Activated naive CD4-positive, alpha-beta T cell treated with anti-CD3 and anti-CD28 coated beads, Interleukin-2, amount 10 ng/mL, durations not matched to agents 7 days and 5 days (primary cell): ENCODE data around the gene FAM174B.

Experiments used
- CTCF ChIA-PET: fragments of 350-600 bp; sonication (Branson Sonifier 250); formaldehyde crosslinking; loops from one replicate; lab custom pipeline; 2021; ENCODE audit warnings: antibody characterized with exemption; lab: Charles Lee
- DNase-seq: peaks from one replicate; pipeline ENCODE4 v3.0.0-alpha.2; 2020
- H3K27ac Mint-ChIP-seq: one replicate; pipeline ENCODE4 v1.8.0; 2021; ENCODE audit warnings: mild to moderate bottlenecking, moderate library complexity, mixed read lengths
- H3K27me3 Mint-ChIP-seq: one replicate; pipeline ENCODE4 v1.8.0; 2021; ENCODE audit warnings: mild to moderate bottlenecking, mixed read lengths
- H3K36me3 Mint-ChIP-seq: one replicate; pipeline ENCODE4 v1.8.0; 2021; ENCODE audit warnings: mixed read lengths
- H3K4me1 Mint-ChIP-seq: one replicate; pipeline ENCODE4 v1.8.0; 2021; ENCODE audit warnings: mixed read lengths
- H3K4me3 Mint-ChIP-seq: one replicate; pipeline ENCODE4 v1.8.0; 2021; ENCODE audit warnings: mild to moderate bottlenecking, moderate library complexity, mixed read lengths
- H3K9me3 Mint-ChIP-seq: one replicate; pipeline ENCODE4 v1.8.0; 2021; ENCODE audit warnings: mixed read lengths

FAM174B gene

GRCh38 chr15:92656089-92656488, 514 bp upstream of the FAM174B start:
- Mint-ChIP-seq H3K27me3 (peaks cover 69% of the 10 kb centered on the region), H3K9me3 (no peaks in the 10 kb centered on the region), H3K4me1 (peaks cover 12% of the 10 kb centered on the region), H3K4me3 (peak overlapping the region; percentile 59), H3K36me3 (no peaks in the 10 kb centered on the region), H3K27ac (peak overlapping the region; percentile 42)
- DNase-seq = no peak
- CTCF ChIA-PET = no interaction called here

DNA sequence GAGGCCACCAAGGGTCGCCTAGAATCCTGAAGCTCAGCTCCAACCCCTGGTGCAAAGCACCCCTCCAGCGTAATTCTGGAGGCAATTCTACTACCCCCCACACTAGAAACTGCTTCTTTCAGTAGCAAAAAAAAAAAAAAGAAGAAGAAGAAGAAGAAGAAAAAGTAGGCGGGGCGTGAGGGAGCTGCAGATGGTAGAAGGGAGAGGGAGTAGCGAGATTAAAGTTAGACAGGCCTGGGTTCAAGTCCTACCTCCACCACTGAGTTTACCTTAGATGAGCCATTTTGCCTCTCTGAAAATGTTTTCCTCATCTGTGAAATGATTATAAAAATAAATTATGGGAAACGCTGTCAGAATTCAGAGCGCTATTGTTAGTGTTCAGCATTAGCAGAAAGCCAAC, 913 bp downstream of the FAM174B start:
- no peak overlapping the region for H3K27ac Mint-ChIP-seq
- no peak for DNase-seq
- H3K27me3 Mint-ChIP-seq = peaks cover 55% of the 10 kb centered on the region
- no peaks in the 10 kb centered on the region for H3K36me3 Mint-ChIP-seq
- peak overlapping the region; percentile 55 for H3K4me3 Mint-ChIP-seq
- no peaks in the 10 kb centered on the region for H3K9me3 Mint-ChIP-seq
- CTCF ChIA-PET = no interaction called here
- H3K4me1 Mint-ChIP-seq = peaks cover 12% of the 10 kb centered on the region

DNA sequence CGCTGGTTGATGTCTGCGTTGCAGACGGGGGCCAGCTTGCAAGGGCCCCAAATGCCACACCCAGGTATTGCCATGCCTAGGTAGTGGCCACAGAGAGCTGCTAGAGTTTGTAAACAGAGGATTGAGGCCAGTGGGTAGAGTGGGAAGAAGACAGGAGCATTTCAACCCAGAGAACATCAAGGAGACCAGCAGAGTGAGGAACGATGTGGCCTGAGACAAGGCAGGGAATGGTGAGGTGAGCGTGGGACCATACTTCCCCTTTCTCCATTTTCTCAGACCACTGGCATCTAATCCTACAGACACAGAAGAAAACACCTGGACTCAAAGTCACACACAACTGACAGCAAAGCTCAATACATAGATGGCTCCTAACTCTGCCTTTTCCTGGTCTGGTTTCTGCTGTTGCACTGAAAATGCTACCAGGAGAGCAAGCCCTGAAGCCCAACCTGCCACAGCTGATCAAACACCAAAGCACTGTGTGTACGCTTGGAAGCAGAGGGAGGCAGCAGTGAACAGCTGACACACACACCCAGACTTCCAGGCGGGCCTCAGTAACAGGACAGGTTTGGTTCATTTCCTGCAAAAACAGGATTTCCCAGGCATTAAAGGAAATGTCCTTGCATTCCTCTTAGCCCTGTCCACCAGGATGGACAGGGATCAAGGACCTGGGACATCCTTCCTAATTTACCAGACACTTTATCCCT, 1.6 kb downstream of the FAM174B start:
- H3K4me3 Mint-ChIP-seq = peak overlapping the region; percentile 55

GRCh38 chr15:92653366-92653765, 2.2 kb downstream of the FAM174B start:
- H3K4me3 Mint-ChIP-seq = no peak overlapping the region

More for the DNA sequence above, 1.6 kb downstream of the FAM174B start:
- Mint-ChIP-seq H3K4me1 (peaks cover 12% of the 10 kb centered on the region), H3K27me3 (peaks cover 52% of the 10 kb centered on the region), H3K36me3 (no peaks in the 10 kb centered on the region), H3K9me3 (no peaks in the 10 kb centered on the region), H3K27ac (no peak overlapping the region)
- CTCF ChIA-PET = no interaction called here
- no peak for DNase-seq

DNA sequence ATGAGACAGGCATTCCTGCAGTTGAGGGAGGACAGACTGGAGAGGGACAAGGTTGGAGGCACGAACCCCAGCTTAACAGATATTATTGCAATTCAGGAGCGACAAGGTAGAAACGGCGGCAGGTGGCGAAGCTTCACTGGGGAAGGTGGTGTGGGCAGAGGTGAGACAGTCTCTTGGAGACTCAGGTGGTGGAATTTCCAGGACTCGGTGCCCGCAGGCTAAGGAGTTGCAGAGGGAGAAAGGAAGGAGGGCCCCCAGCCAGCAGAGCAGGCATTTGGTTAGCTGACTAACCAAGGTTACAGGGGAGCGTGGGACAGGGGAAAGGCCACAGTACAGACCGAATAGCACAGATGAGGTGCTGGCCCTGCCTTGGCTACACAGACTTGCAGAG, 3.0 kb downstream of the FAM174B start:
- no peaks in the 10 kb centered on the region for H3K36me3 Mint-ChIP-seq
- no peak overlapping the region for H3K4me3 Mint-ChIP-seq
- H3K9me3 Mint-ChIP-seq = no peaks in the 10 kb centered on the region
- peaks cover 12% of the 10 kb centered on the region for H3K4me1 Mint-ChIP-seq
- CTCF ChIA-PET = no interaction called here
- H3K27me3 Mint-ChIP-seq = peaks cover 45% of the 10 kb centered on the region
- no peak for DNase-seq
- no peak overlapping the region for H3K27ac Mint-ChIP-seq

More at GRCh38 chr15:92653366-92653765, 2.2 kb downstream of the FAM174B start:
- Mint-ChIP-seq H3K27me3 (peaks cover 52% of the 10 kb centered on the region), H3K4me1 (peaks cover 12% of the 10 kb centered on the region), H3K36me3 (no peaks in the 10 kb centered on the region), H3K9me3 (no peaks in the 10 kb centered on the region), H3K27ac (no peak overlapping the region)
- DNase-seq = no peak
- CTCF ChIA-PET = no interaction called here

GRCh38 chr15:92651877-92652575, 3.5 kb downstream of the FAM174B start:
- Mint-ChIP-seq H3K27ac (no peak overlapping the region), H3K27me3 (peaks cover 42% of the 10 kb centered on the region)
- CTCF ChIA-PET = no interaction called here

DNA sequence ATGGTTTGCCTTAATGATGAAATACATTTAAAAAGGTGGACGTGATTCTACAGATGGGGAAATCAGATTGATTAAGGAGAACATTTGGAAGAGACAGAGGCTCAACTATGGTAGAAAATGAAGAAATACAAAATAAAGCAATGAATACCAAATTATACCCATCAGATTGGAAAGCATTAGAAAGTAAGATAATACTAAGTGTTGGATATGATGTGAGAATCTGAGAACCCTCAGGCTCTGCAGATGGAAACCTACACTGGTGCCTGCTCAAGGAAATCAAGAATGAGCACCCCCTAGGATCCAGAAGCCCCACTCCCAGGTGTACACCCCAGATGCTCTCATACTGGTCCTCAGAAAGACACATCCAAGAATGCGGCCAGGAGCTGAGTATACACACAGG, 4.6 kb downstream of the FAM174B start:
- CTCF ChIA-PET = no interaction called here
- Mint-ChIP-seq H3K27ac (no peak overlapping the region), H3K4me3 (no peak overlapping the region), H3K4me1 (peaks cover 6% of the 10 kb centered on the region), H3K27me3 (peaks cover 31% of the 10 kb centered on the region), H3K9me3 (no peaks in the 10 kb centered on the region), H3K36me3 (no peaks in the 10 kb centered on the region)
- DNase-seq = no peak

More at GRCh38 chr15:92651877-92652575, 3.5 kb downstream of the FAM174B start:
- Mint-ChIP-seq H3K4me3 (no peak overlapping the region), H3K9me3 (no peaks in the 10 kb centered on the region), H3K36me3 (no peaks in the 10 kb centered on the region), H3K4me1 (peaks cover 12% of the 10 kb centered on the region)
- no peak for DNase-seq

DNA sequence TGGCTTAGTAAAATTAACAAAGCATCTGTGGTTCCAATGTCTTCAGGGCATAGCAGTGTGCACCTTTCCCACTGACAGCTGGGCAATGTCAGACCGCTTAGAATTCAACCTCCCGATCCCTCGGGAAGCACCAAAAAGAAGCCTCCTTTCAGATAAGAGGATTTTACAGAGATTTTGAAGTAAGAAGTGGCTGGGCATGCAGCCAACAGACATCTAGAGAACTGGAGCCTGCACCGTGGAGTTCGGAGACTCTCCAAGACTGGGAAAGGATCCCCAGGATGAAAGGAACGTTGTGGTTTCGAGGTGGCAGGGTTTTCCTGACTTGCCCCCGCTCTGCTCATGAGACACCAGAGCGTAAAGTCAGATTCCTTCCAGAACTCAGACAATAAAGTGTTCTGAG, 5.3 kb downstream of the FAM174B start:
- Mint-ChIP-seq H3K27ac (no peak overlapping the region), H3K4me1 (peaks cover 4% of the 10 kb centered on the region), H3K4me3 (no peak overlapping the region), H3K36me3 (no peaks in the 10 kb centered on the region), H3K9me3 (no peaks in the 10 kb centered on the region), H3K27me3 (peaks cover 25% of the 10 kb centered on the region)
- CTCF ChIA-PET = no interaction called here
- no peak for DNase-seq

GRCh38 chr15:92648190-92648875, 7.2 kb downstream of the FAM174B start:
- H3K4me1 Mint-ChIP-seq = no peaks in the 10 kb centered on the region
- no peak overlapping the region for H3K4me3 Mint-ChIP-seq
- CTCF ChIA-PET = no interaction called here
- H3K27ac Mint-ChIP-seq = no peak overlapping the region
- H3K36me3 Mint-ChIP-seq = no peaks in the 10 kb centered on the region
- no peak for DNase-seq
- H3K27me3 Mint-ChIP-seq = peaks cover 15% of the 10 kb centered on the region
- no peaks in the 10 kb centered on the region for H3K9me3 Mint-ChIP-seq

- no peaks in the 10 kb centered on the region for H3K4me1 Mint-ChIP-seq
- no peaks in the 10 kb centered on the region for H3K9me3 Mint-ChIP-seq
- no peak overlapping the region for H3K4me3 Mint-ChIP-seq
- H3K36me3 Mint-ChIP-seq = no peaks in the 10 kb centered on the region
- CTCF ChIA-PET = no interaction called here
- DNase-seq = no peak
- H3K27me3 Mint-ChIP-seq = peaks cover 14% of the 10 kb centered on the region
- no peak overlapping the region for H3K27ac Mint-ChIP-seq
Measured at GRCh38 chr15:92647467-92648163, 8.0 kb downstream of the FAM174B start.

DNA sequence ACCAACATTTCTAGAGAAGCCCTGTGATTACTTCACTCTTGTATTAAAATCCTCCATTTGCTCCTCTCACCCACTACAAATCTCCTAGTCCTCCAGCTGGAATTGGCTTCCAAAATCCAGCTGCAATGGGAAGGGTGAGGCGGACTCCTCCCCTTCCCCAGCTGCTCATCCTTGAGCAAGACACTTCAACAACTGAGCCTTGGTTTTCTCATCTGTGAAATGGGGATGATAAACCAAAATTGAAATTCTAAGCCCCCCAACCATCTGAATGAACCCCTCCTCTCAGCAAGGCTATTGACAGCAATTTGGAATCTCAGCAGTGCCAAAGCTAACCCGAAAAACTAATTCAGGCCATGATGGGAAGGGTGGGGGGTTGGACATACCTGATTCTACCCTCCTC, 9.4 kb downstream of the FAM174B start:
- no peak overlapping the region for H3K4me3 Mint-ChIP-seq
- CTCF ChIA-PET = no interaction called here
- no peaks in the 10 kb centered on the region for H3K4me1 Mint-ChIP-seq
- DNase-seq = no peak
- H3K27me3 Mint-ChIP-seq = peaks cover 7% of the 10 kb centered on the region
- no peaks in the 10 kb centered on the region for H3K36me3 Mint-ChIP-seq
- H3K27ac Mint-ChIP-seq = no peak overlapping the region
- peaks cover 2% of the 10 kb centered on the region for H3K9me3 Mint-ChIP-seq

DNA sequence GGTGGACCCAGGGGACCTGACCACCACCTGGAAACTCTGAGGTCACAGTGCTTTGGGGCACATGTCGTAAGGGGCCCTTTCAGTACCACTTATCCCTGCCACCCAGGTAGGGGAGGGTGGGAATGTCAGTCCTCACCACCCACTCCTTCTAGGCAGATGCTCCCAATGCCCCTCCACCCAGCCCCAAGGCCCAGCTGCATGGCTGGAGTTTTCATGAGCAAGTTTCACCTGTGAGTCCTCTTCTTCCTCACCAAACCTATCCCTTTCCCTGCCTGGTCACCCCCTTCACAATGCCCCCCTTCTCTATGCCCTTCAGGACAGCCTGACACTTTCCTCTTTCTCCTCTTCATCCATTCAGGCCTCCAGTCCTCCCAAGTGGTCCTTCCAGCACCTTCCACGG, 9.8 kb downstream of the FAM174B start:
- CTCF ChIA-PET = no interaction called here
- DNase-seq = no peak
- H3K4me1 Mint-ChIP-seq = no peaks in the 10 kb centered on the region
- peaks cover 7% of the 10 kb centered on the region for H3K27me3 Mint-ChIP-seq
- H3K27ac Mint-ChIP-seq = no peak overlapping the region
- no peaks in the 10 kb centered on the region for H3K36me3 Mint-ChIP-seq
- no peak overlapping the region for H3K4me3 Mint-ChIP-seq
- peaks cover 2% of the 10 kb centered on the region for H3K9me3 Mint-ChIP-seq

- CTCF ChIA-PET = no interaction called here
- Mint-ChIP-seq H3K27me3 (peaks cover 7% of the 10 kb centered on the region), H3K27ac (no peak overlapping the region)
Measured at GRCh38 chr15:92645051-92645631, 10.4 kb downstream of the FAM174B start.

More at GRCh38 chr15:92645051-92645631, 10.4 kb downstream of the FAM174B start:
- Mint-ChIP-seq H3K36me3 (no peaks in the 10 kb centered on the region), H3K4me3 (no peak overlapping the region), H3K9me3 (peaks cover 2% of the 10 kb centered on the region), H3K4me1 (no peaks in the 10 kb centered on the region)
- no peak for DNase-seq
